Bronchial epithelial cell (primary cell): ENCODE results near the gene SMIM20. TPM values are rescaled to one million over a fixed set of nuclear protein-coding genes. Genes with fewer than 3 reads are reported as not detected.

Experiments
- DNase-seq: peaks from one replicate; pipeline ENCODE4 v3.0.0-alpha.2; 2010; ENCODE audit warnings: low read depth
- FAIRE-seq: peaks from 2 replicates; lab custom pipeline; 2011; peaks lifted over from hg19 to GRCh38; lab: Jason Lieb, UNC
- H3K27me3 ChIP-seq: 2 replicates; pipeline ENCODE4 v1.5.1; 2011; ENCODE audit warnings: low read length; ENCODE audit not compliant: control insufficient read depth, insufficient read depth
- H3K36me3 ChIP-seq: 2 replicates; pipeline ENCODE4 v1.5.1; 2011; ENCODE audit warnings: low read length; ENCODE audit not compliant: control insufficient read depth, insufficient read depth
- H3K4me3 ChIP-seq: 2 replicates; pipeline ENCODE4 v1.5.1; 2011; ENCODE audit warnings: mild to moderate bottlenecking, low read depth, low read length, control low read depth
- total RNA-seq: library from RNA; depleted of rRNA; stranded (reverse); fragments of >200 nt; gene quantifications from 2 replicates; pipeline ENCODE4 v1.2.1, GENCODE V29; 2014
- TF ChIP-seq, protein P1 (sequence below): IDR thresholded peaks from 2 replicates; pipeline ENCODE4 v1.5.1; 2011; ENCODE audit warnings: mild to moderate bottlenecking, moderate library complexity, low read length, control low read depth, inconsistent platforms; ENCODE audit not compliant: insufficient read depth, severe bottlenecking

SMIM20 gene
- total RNA-seq, 1 donor from 2014 or later: 53.4 TPM

DNA sequence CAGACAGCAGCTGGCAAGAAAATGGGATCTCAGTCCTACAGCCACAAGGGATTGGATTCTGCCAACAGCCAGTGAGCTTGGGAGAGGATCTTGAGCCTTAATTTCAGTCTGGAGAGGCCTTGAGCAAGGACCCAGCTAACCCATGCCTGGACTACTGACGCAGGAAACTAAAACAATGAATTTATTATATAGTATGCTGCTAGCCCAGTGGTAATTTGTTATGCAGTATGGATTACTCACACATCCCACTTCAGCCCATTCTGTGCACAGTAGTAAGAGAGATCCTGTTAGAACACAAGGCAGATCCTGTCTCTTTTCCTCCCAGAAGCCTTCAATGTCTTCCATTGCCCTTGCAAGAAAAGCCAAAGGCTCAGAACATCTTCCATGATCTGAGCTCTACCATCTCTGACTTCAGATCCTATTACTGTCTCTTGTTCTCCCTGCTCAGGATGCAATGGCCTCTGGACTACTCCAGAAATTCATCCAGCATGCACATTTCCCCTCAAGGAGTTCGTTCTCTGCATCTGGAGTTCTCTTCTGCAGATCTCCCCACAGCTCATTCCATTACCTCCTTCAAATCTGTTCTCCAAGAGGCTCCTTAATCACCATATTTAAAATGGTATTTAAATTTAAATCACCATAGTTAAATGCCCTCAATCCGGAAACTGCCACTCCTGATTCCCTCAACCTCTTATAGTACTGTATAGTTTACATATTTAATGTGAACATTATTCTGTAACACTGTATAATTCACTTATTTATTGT is 27.6 kb downstream of the SMIM20 start:
- TF ChIP-seq, protein P1, sequence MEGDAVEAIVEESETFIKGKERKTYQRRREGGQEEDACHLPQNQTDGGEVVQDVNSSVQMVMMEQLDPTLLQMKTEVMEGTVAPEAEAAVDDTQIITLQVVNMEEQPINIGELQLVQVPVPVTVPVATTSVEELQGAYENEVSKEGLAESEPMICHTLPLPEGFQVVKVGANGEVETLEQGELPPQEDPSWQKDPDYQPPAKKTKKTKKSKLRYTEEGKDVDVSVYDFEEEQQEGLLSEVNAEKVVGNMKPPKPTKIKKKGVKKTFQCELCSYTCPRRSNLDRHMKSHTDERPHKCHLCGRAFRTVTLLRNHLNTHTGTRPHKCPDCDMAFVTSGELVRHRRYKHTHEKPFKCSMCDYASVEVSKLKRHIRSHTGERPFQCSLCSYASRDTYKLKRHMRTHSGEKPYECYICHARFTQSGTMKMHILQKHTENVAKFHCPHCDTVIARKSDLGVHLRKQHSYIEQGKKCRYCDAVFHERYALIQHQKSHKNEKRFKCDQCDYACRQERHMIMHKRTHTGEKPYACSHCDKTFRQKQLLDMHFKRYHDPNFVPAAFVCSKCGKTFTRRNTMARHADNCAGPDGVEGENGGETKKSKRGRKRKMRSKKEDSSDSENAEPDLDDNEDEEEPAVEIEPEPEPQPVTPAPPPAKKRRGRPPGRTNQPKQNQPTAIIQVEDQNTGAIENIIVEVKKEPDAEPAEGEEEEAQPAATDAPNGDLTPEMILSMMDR: no peak
- Histone ChIP-seq H3K4me3 (no peak overlapping the region), H3K27me3 (peaks cover 2% of the 10 kb centered on the region), H3K36me3 (no peaks in the 10 kb centered on the region)
- FAIRE-seq (no peak), DNase-seq (no peak)

- H3K4me3 ChIP-seq: no peak overlapping the region
- H3K36me3 ChIP-seq: no peaks in the 10 kb centered on the region
- TF ChIP-seq, protein P1: no peak
- FAIRE-seq (no peak), DNase-seq (no peak)
- no peaks in the 10 kb centered on the region for H3K27me3 ChIP-seq
These were observed 29.3 kb downstream of the SMIM20 start for GRCh38 chr4:25943312-25943711.

- FAIRE-seq (no peak), DNase-seq (no peak)
- Histone ChIP-seq H3K27me3 (no peaks in the 10 kb centered on the region), H3K36me3 (no peaks in the 10 kb centered on the region), H3K4me3 (no peak overlapping the region)
- TF ChIP-seq, protein P1: no peak
These were observed 29.8 kb downstream of the SMIM20 start for GRCh38 chr4:25943805-25944204.

DNA sequence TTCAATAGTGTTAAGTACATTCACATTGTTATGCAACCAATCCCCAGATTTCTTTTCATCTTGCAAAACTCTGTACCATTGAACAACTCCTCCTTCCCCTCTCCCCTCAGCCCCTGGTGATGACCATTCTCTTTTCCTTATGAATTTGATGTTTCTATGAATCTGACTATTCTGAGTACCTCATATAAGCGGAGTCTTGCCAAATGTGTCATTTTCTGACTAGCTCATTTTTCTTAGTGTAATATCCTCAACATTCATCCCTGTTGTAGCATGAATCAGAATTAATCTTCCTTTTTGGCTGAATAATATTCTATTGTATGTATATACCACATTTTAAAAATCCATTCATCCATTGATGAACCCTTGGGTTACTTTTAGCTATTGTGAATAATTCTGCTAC is 34.0 kb downstream of the SMIM20 start:
- peaks cover 6% of the 10 kb centered on the region for H3K27me3 ChIP-seq
- H3K4me3 ChIP-seq: no peak overlapping the region
- no peaks in the 10 kb centered on the region for H3K36me3 ChIP-seq
- TF ChIP-seq, protein P1: no peak
- DNase-seq (no peak), FAIRE-seq (no peak)

DNA sequence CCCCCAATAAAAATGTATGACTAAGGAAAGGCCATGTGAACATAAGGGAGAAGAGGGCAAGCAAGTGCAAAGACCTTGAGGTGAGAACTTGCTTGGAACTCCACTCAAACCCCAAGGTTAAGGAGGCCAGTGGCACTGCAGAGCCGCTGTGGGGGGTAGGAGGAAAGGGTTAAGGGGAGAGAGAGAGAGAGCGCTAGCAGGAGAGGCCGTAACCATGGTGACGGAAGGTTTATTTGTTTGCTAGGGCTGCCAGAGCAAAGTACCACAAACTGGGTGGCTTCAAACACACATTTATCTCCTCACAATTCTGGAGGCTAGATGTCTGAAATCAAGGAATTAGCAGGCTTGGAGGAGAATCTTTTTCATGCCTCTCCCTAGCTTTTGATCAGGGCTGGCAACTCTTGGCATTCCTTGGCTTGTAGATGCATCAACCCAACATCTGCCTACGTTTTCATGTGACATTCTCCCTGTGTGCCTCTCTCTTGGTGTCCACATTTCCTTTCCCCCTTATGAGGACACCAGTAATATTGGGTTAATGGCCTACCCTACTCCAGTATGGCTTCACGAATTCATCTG is 35.2 kb downstream of the SMIM20 start:
- Histone ChIP-seq H3K27me3 (peaks cover 6% of the 10 kb centered on the region), H3K4me3 (no peak overlapping the region), H3K36me3 (no peaks in the 10 kb centered on the region)
- DNase-seq: no peak
- TF ChIP-seq, protein P1: no peak
- FAIRE-seq: no peak
